WERI-Rb-1 (cell line): ENCODE results near the gene TMEM131L.

Source experiments
- DNase-seq: peaks from one replicate; pipeline ENCODE4 v3.0.0-alpha.2; 2020
- H3K27ac ChIP-seq: fragments of 250-450 bp; sonication (Bioruptor Pico); 2 replicates; pipeline ENCODE4 v1.5.1; 2020; ENCODE audit warnings: mild to moderate bottlenecking, moderate library complexity
- H3K27me3 ChIP-seq: fragments of 250-450 bp; sonication (Bioruptor Pico); 2 replicates; pipeline ENCODE4 v1.5.1; 2021; ENCODE audit warnings: mild to moderate bottlenecking, low read depth, moderate library complexity; ENCODE audit not compliant: insufficient read depth, severe bottlenecking
- H3K36me3 ChIP-seq: fragments of 250-450 bp; sonication (Bioruptor Pico); 2 replicates; pipeline ENCODE4 v1.5.1; 2020; ENCODE audit warnings: mild to moderate bottlenecking, moderate library complexity
- H3K4me3 ChIP-seq: 2 replicates; pipeline ENCODE4 v1.5.1; 2011; ENCODE audit warnings: low read depth, mild to moderate bottlenecking, control low read depth, low read length
- H3K9me3 ChIP-seq: fragments of 250-450 bp; sonication (Bioruptor Pico); 2 replicates; pipeline ENCODE4 v1.5.1; 2021; ENCODE audit warnings: mild to moderate bottlenecking, moderate library complexity; ENCODE audit not compliant: severe bottlenecking
- CTCF ChIP-seq: IDR thresholded peaks from 2 replicates; pipeline ENCODE4 v1.5.1; 2011; ENCODE audit warnings: low read depth, mild to moderate bottlenecking, control low read depth, inconsistent platforms, low read length

Gene TMEM131L

GRCh38 chr4:153534792-153535629 is 68.9 kb downstream of the TMEM131L start:
- H3K27ac ChIP-seq = no peak overlapping the region
- H3K36me3 ChIP-seq = no peaks in the 10 kb centered on the region
- H3K9me3 ChIP-seq = no peaks in the 10 kb centered on the region
- DNase-seq = no peak
- no peaks in the 10 kb centered on the region for H3K27me3 ChIP-seq
- no peak overlapping the region for H3K4me3 ChIP-seq
- no peak for TF ChIP-seq CTCF

- Histone ChIP-seq H3K36me3 (no peaks in the 10 kb centered on the region), H3K27me3 (no peaks in the 10 kb centered on the region), H3K27ac (no peak overlapping the region), H3K9me3 (no peaks in the 10 kb centered on the region), H3K4me3 (no peak overlapping the region)
- no peak for DNase-seq
- no peak for TF ChIP-seq CTCF
Measured at GRCh38 chr4:153535772-153536513, 69.8 kb downstream of the TMEM131L start.

GRCh38 chr4:153537493-153537960 is 71.4 kb downstream of the TMEM131L start:
- H3K4me3 ChIP-seq = no peak overlapping the region
- no peaks in the 10 kb centered on the region for H3K36me3 ChIP-seq
- no peaks in the 10 kb centered on the region for H3K9me3 ChIP-seq
- H3K27ac ChIP-seq = no peak overlapping the region
- no peak for DNase-seq
- no peaks in the 10 kb centered on the region for H3K27me3 ChIP-seq
- TF ChIP-seq CTCF = no peak

- Histone ChIP-seq H3K27me3 (no peaks in the 10 kb centered on the region), H3K4me3 (no peak overlapping the region), H3K9me3 (no peaks in the 10 kb centered on the region), H3K36me3 (no peaks in the 10 kb centered on the region), H3K27ac (no peak overlapping the region)
- DNase-seq = no peak
- no peak for TF ChIP-seq CTCF
Measured at GRCh38 chr4:153538487-153539357, 72.6 kb downstream of the TMEM131L start.

- TF ChIP-seq CTCF = no peak
- no peak for DNase-seq
- no peak overlapping the region for H3K4me3 ChIP-seq
- H3K36me3 ChIP-seq = no peaks in the 10 kb centered on the region
- no peak overlapping the region for H3K27ac ChIP-seq
- H3K9me3 ChIP-seq = no peaks in the 10 kb centered on the region
- H3K27me3 ChIP-seq = no peaks in the 10 kb centered on the region
Measured at GRCh38 chr4:153539422-153539821, 73.3 kb downstream of the TMEM131L start.
